H9 (cell line): Measurements from ENCODE around the gene ANK3. TPM values are rescaled to one million over a fixed set of nuclear protein-coding genes. Genes with fewer than 3 reads are reported as not detected.

Experiments used
- DNase-seq: peaks from one replicate; pipeline ENCODE4 v3.0.0-alpha.2; 2017
- H2AFZ ChIP-seq: one replicate; pipeline ENCODE4 v1.6.1; 2013; ENCODE audit warnings: mild to moderate bottlenecking, low read length, control low read depth, moderate library complexity
- H2AK5ac ChIP-seq: 2 replicates; pipeline ENCODE4 v1.6.1; 2013; ENCODE audit warnings: low read length, control low read depth, mixed read lengths; ENCODE audit not compliant: insufficient read length
- H2BK120ac ChIP-seq: one replicate; pipeline ENCODE4 v1.6.1; 2013; ENCODE audit warnings: low read depth, mild to moderate bottlenecking, low read length, control low read depth, inconsistent platforms; ENCODE audit not compliant: poor library complexity, severe bottlenecking
- H2BK12ac ChIP-seq: 2 replicates; pipeline ENCODE4 v1.6.1; 2013; ENCODE audit warnings: low read length, control low read depth, mixed read lengths, low read depth; ENCODE audit not compliant: insufficient read length
- H2BK15ac ChIP-seq: 2 replicates; pipeline ENCODE4 v1.6.1; 2013; ENCODE audit warnings: low read depth, low read length, control low read depth
- H2BK20ac ChIP-seq: one replicate; pipeline ENCODE4 v1.6.1; 2013; ENCODE audit warnings: low read depth, mild to moderate bottlenecking, low read length, control low read depth, inconsistent platforms; ENCODE audit not compliant: poor library complexity, severe bottlenecking
- H2BK5ac ChIP-seq: 2 replicates; pipeline ENCODE4 v1.6.1; 2013; ENCODE audit warnings: low read length, control low read depth, mixed read lengths; ENCODE audit not compliant: insufficient read length
- H3K14ac ChIP-seq: 2 replicates; pipeline ENCODE4 v1.6.1; 2013; ENCODE audit warnings: low read length, control low read depth; ENCODE audit not compliant: insufficient read depth
- H3K18ac ChIP-seq: 2 replicates; pipeline ENCODE4 v1.6.1; 2013; ENCODE audit warnings: low read depth, mild to moderate bottlenecking, mixed read lengths, low read length, control low read depth; ENCODE audit not compliant: insufficient read length
- H3K23ac ChIP-seq: 2 replicates; pipeline ENCODE4 v1.6.1; 2013; ENCODE audit warnings: low read length, control low read depth, mixed read lengths, low read depth; ENCODE audit not compliant: insufficient read length
- H3K23me2 ChIP-seq: 2 replicates; pipeline ENCODE4 v1.6.1; 2013; ENCODE audit warnings: low read depth, mild to moderate bottlenecking, mixed read lengths, low read length, control low read depth; ENCODE audit not compliant: insufficient read length, poor library complexity, severe bottlenecking
- H3K27ac ChIP-seq: 2 replicates; pipeline ENCODE4 v1.5.1; 2013; ENCODE audit warnings: low read length, control low read depth, mixed read lengths, low read depth; ENCODE audit not compliant: insufficient read length
- H3K27me3 ChIP-seq: 2 replicates; pipeline ENCODE4 v1.6.1; 2013; ENCODE audit warnings: low read length, control low read depth, inconsistent platforms; ENCODE audit not compliant: insufficient read depth
- H3K4ac ChIP-seq: 2 replicates; pipeline ENCODE4 v1.6.1; 2013; ENCODE audit warnings: low read depth, mild to moderate bottlenecking, control low read depth, inconsistent platforms, low read length, moderate library complexity
- H3K4me1 ChIP-seq: 2 replicates; pipeline ENCODE4 v1.6.1; 2013; ENCODE audit warnings: low read length, control low read depth, inconsistent platforms; ENCODE audit not compliant: insufficient read depth
- H3K4me2 ChIP-seq: 2 replicates; pipeline ENCODE4 v1.6.1; 2013; ENCODE audit warnings: low read length, control low read depth, mixed read lengths; ENCODE audit not compliant: insufficient read length, insufficient read depth
- H3K56ac ChIP-seq: 2 replicates; pipeline ENCODE4 v1.6.1; 2013; ENCODE audit warnings: low read depth, mild to moderate bottlenecking, mixed read lengths, low read length, control low read depth; ENCODE audit not compliant: insufficient read length
- H3K79me1 ChIP-seq: 2 replicates; pipeline ENCODE4 v1.6.1; 2013; ENCODE audit warnings: low read depth, mild to moderate bottlenecking, moderate library complexity, low read length, control low read depth, inconsistent platforms; ENCODE audit not compliant: insufficient read depth, poor library complexity, severe bottlenecking
- H3K79me2 ChIP-seq: 2 replicates; pipeline ENCODE4 v1.6.1; 2013; ENCODE audit warnings: low read length, control low read depth, inconsistent platforms; ENCODE audit not compliant: insufficient read depth
- H3K9ac ChIP-seq: 2 replicates; pipeline ENCODE4 v1.6.1; 2013; ENCODE audit warnings: low read length, control low read depth, mixed read lengths; ENCODE audit not compliant: insufficient read length; ENCODE audit errors: extremely low read depth
- H3K9me3 ChIP-seq: one replicate; pipeline ENCODE4 v1.6.1; 2013; ENCODE audit warnings: low read depth, low read length, inconsistent platforms; ENCODE audit not compliant: control insufficient read depth
- H3T11ph ChIP-seq: one replicate; pipeline ENCODE4 v1.6.1; 2013; ENCODE audit warnings: mild to moderate bottlenecking, low read length, control low read depth, inconsistent platforms
- H4K20me1 ChIP-seq: one replicate; pipeline ENCODE4 v1.6.1; 2013; ENCODE audit not compliant: control insufficient read depth, insufficient read length, insufficient read depth
- H4K5ac ChIP-seq: 2 replicates; pipeline ENCODE4 v1.6.1; 2013; ENCODE audit warnings: low read depth, mild to moderate bottlenecking, mixed read lengths, low read length, control low read depth; ENCODE audit not compliant: insufficient read length
- H4K8ac ChIP-seq: replicated peaks from 2 replicates; pipeline ENCODE4 v1.6.1; 2013; ENCODE audit warnings: low read length, control low read depth, mixed read lengths, low read depth; ENCODE audit not compliant: insufficient read length
- H4K91ac ChIP-seq: 2 replicates; pipeline ENCODE4 v1.6.1; 2013; ENCODE audit warnings: low read depth, mild to moderate bottlenecking, moderate library complexity, mixed read lengths, low read length, control low read depth; ENCODE audit not compliant: insufficient read length
- H3K27ac Mint-ChIP-seq, 3 experiments: 2 replicates in 2 of 3; 3 replicates in 1 of 3; pipeline ENCODE4 v1.8.0; 2020 to 2021; ENCODE audit warnings: mixed read lengths in 3 of 3, mild to moderate bottlenecking in 1 of 3, moderate library complexity in 1 of 3
- H3K27me3 Mint-ChIP-seq: 2 replicates; pipeline ENCODE4 v1.8.0; 2021; ENCODE audit warnings: low read depth, mild to moderate bottlenecking, moderate library complexity, mixed read lengths
- H3K36me3 Mint-ChIP-seq, 3 experiments: 2 replicates in 2 of 3; 3 replicates in 1 of 3; pipeline ENCODE4 v1.8.0; 2020 to 2021; ENCODE audit warnings: low read depth in 3 of 3, mixed read lengths in 3 of 3; ENCODE audit not compliant: insufficient read depth in 1 of 3
- H3K4me1 Mint-ChIP-seq, 2 experiments: 2 replicates each; pipeline ENCODE4 v1.8.0; 2020; ENCODE audit warnings: mixed read lengths in 2 of 2
- H3K4me3 Mint-ChIP-seq, 2 experiments: 2 replicates in 1 of 2; 3 replicates in 1 of 2; pipeline ENCODE4 v1.8.0; 2020 to 2021; ENCODE audit warnings: mild to moderate bottlenecking in 2 of 2, mixed read lengths in 2 of 2, moderate library complexity in 1 of 2
- H3K9me3 Mint-ChIP-seq, 2 experiments: 2 replicates in 1 of 2; 3 replicates in 1 of 2; pipeline ENCODE4 v1.8.0; 2020; ENCODE audit warnings: mild to moderate bottlenecking in 2 of 2, mixed read lengths in 2 of 2, moderate library complexity in 1 of 2
- WGBS: extraction: QIAGEN DNeasy Blood & Tissue Kit; methylation state at CpG from one replicate; pipeline ENCODE4 v1.1.7; 2013; ENCODE audit warnings: missing lambda C conversion rate, low lambda C conversion rate, mixed read lengths; ENCODE audit not compliant: insufficient read length; ENCODE audit errors: extremely low coverage; 5-methylcytosine and 5-hydroxymethylcytosine counted together
- total RNA-seq: library from RNA; stranded (reverse); gene quantifications from 2 replicates; pipeline ENCODE4 v1.2.1, GENCODE V29; 2021
- TF ChIP-seq, protein P1 (sequence below): fragments of 200-600 bp; sonication (generic); conservative IDR thresholded peaks from 3 replicates; pipeline ENCODE4 v1.8.0; 2021; ENCODE audit warnings: antibody characterized with exemption, mild to moderate bottlenecking

The ANK3 gene
- total RNA-seq, 1 experiment from 2014 or later: 59.6 TPM

DNA sequence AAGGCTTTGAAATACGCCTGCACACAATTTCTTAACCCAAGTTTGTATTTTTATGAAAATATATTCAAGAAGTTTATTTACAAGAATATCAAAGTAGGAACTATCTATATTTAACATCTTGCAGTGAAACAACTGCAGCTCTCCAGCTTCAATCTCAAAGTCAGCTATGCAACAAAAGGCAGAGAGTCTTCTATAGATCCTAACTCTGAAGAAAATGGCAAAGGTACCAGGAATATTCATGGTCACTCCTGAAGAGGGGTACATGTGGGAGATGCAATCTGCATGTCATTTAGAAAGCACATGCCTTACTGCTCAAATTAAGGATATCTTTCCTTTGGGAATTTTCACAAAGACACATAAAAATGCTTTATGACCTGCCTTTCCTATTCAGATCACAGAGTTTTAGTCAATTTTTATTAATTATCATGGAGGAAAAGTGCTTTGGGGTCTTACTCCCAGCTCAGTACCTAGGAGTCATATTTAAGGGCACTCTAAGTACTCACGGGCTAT, 1.5 kb downstream of the ANK3 start:
- peaks cover 10% of the 10 kb centered on the region for H3K4me1 ChIP-seq
- no peak overlapping the region for H2BK5ac ChIP-seq
- no peaks in the 10 kb centered on the region for H4K20me1 ChIP-seq
- H3K4me2 ChIP-seq: no peak overlapping the region
- no peak overlapping the region for H3K56ac ChIP-seq
- H2BK12ac ChIP-seq: no peak overlapping the region
- no peaks in the 10 kb centered on the region for H3K9me3 ChIP-seq
- no peaks in the 10 kb centered on the region for H3K79me2 ChIP-seq
- TF ChIP-seq, protein P1, sequence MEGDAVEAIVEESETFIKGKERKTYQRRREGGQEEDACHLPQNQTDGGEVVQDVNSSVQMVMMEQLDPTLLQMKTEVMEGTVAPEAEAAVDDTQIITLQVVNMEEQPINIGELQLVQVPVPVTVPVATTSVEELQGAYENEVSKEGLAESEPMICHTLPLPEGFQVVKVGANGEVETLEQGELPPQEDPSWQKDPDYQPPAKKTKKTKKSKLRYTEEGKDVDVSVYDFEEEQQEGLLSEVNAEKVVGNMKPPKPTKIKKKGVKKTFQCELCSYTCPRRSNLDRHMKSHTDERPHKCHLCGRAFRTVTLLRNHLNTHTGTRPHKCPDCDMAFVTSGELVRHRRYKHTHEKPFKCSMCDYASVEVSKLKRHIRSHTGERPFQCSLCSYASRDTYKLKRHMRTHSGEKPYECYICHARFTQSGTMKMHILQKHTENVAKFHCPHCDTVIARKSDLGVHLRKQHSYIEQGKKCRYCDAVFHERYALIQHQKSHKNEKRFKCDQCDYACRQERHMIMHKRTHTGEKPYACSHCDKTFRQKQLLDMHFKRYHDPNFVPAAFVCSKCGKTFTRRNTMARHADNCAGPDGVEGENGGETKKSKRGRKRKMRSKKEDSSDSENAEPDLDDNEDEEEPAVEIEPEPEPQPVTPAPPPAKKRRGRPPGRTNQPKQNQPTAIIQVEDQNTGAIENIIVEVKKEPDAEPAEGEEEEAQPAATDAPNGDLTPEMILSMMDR: no peak
- H2AFZ ChIP-seq: no peak overlapping the region
- WGBS: no CpG with 5 or more reads among the region's 2 CpGs
- H2BK15ac ChIP-seq: no peak overlapping the region
- no peak overlapping the region for H3K18ac ChIP-seq
- no peaks in the 10 kb centered on the region for H3K9me3 Mint-ChIP-seq
- no peak overlapping the region for H4K91ac ChIP-seq
- no peak overlapping the region for H3K27ac Mint-ChIP-seq
- H3K27me3 ChIP-seq: no peaks in the 10 kb centered on the region; the same call in 1 of the 2 replicates
- no peak overlapping the region for H3T11ph ChIP-seq
- no peaks in the 10 kb centered on the region for H3K36me3 Mint-ChIP-seq
- no peak overlapping the region for H3K4ac ChIP-seq
- H2BK20ac ChIP-seq: no peak overlapping the region
- H3K14ac ChIP-seq: no peak overlapping the region
- H3K79me1 ChIP-seq: no peaks in the 10 kb centered on the region
- no peaks in the 10 kb centered on the region for H3K23me2 ChIP-seq
- H4K8ac ChIP-seq: no peak overlapping the region
- H2BK120ac ChIP-seq: no peak overlapping the region
- H2AK5ac ChIP-seq: no peak overlapping the region
- no peaks in the 10 kb centered on the region; the same call in 1 of the 2 replicates for H3K27me3 Mint-ChIP-seq
- H3K27ac ChIP-seq: no peak overlapping the region
- H4K5ac ChIP-seq: no peak overlapping the region
- H3K4me3 Mint-ChIP-seq: no peak overlapping the region
- no peak overlapping the region for H3K9ac ChIP-seq
- no peak for DNase-seq
- H3K23ac ChIP-seq: no peak overlapping the region
- H3K4me1 Mint-ChIP-seq: peaks cover 29 to 39% of the 10 kb centered on the region in 2 experiments
